Tibial nerve (tissue), 4 donors: ENCODE measurements around the gene RNASE12.

Experiments
- EP300 ChIP-seq, 2 donors: sonication (generic); formaldehyde crosslinking; IDR thresholded peaks; one replicate each; pipeline ENCODE4 v1.6.1; 2017; ENCODE audit warnings: antibody characterized with exemption in 2 of 2, mild to moderate bottlenecking in 1 of 2
- POLR2A ChIP-seq, 2 donors: fragments of 450-650 bp; IDR thresholded peaks; one replicate each; pipeline ENCODE4 v1.6.1; 2017; ENCODE audit warnings: antibody characterized with exemption in 2 of 2, mild to moderate bottlenecking in 2 of 2, moderate library complexity in 2 of 2
- TF ChIP-seq, protein P1 (sequence below), 5 experiments: fragments of 200-600 bp in 3 of 5; fragments of 450-650 bp in 2 of 5; sonication (generic) in 3 of 5; IDR thresholded peaks; one replicate each; pipeline ENCODE4 v1.5.1; 2016 to 2019; ENCODE audit warnings: antibody characterized with exemption in 5 of 5, mild to moderate bottlenecking in 3 of 5, moderate library complexity in 2 of 5

DNA sequence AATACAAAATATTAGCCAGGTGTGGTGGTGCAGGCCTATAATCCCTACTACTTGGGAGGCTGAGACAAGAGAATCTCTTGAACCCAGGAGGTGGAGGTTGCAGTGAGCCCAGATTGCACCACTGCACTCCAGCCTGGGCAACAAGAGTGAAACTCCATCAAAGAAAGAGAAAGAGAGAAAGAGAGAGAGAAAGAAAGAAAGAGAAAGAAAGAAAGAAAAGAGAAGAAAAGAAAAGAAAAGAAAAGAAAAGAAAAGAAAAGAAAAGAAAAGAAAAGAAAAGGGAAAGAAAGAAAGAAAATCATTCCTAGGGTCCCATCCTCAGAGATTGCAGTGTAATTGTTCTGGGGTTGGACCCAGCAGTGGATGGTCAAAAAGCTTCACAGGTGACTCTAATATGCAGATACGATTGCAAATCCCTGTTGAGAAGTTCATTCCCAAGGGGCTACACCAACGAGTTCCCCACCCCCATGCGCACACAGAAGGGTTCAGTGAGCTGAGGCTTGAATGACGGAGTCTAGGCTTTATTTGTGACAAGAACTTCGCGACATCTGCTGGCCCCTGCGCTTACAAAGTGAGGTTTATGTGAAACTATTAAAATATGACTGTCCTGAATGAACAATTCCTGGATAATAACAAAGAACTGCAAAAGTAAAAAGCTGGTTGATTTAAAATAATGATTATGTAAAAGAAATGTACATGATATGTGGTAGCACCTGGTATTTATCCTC lies 17.4 kb upstream of the RNASE12 start:
- TF ChIP-seq, protein P1, sequence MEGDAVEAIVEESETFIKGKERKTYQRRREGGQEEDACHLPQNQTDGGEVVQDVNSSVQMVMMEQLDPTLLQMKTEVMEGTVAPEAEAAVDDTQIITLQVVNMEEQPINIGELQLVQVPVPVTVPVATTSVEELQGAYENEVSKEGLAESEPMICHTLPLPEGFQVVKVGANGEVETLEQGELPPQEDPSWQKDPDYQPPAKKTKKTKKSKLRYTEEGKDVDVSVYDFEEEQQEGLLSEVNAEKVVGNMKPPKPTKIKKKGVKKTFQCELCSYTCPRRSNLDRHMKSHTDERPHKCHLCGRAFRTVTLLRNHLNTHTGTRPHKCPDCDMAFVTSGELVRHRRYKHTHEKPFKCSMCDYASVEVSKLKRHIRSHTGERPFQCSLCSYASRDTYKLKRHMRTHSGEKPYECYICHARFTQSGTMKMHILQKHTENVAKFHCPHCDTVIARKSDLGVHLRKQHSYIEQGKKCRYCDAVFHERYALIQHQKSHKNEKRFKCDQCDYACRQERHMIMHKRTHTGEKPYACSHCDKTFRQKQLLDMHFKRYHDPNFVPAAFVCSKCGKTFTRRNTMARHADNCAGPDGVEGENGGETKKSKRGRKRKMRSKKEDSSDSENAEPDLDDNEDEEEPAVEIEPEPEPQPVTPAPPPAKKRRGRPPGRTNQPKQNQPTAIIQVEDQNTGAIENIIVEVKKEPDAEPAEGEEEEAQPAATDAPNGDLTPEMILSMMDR (IDR thresholded peaks at IDR 0.05) = no peak
- TF ChIP-seq EP300 (IDR thresholded peaks at IDR 0.05) = no peak
- TF ChIP-seq POLR2A (IDR thresholded peaks at IDR 0.05) = no peak
